H1 (cell line): ENCODE data around the gene SENP7. TPM values are rescaled to one million over a fixed set of nuclear protein-coding genes. Genes with fewer than 3 reads are reported as not detected.
A peak's percentile ranks its signal among the peaks of the same experiment; 100 is the strongest.

Experiments used
- CTCF ChIA-PET: fragments of 300-600 bp; sonication (Branson Sonifier 250); formaldehyde crosslinking; loops from one replicate; lab custom pipeline; 2021; ENCODE audit not compliant: partially characterized antibody; lab: Charles Lee
- POLR2A ChIA-PET: fragments of 300-600 bp; sonication (Branson Sonifier 250); formaldehyde crosslinking; loops from one replicate; lab custom pipeline; 2021; ENCODE audit warnings: inconsistent platforms; ENCODE audit not compliant: partially characterized antibody; lab: Charles Lee
- DNase-seq, 2 experiments: peaks; one replicate each; pipeline versions ENCODE4 v3.0.0 to v3.0.0-alpha.2; 2010 to 2022; ENCODE audit warnings: low spot score in 2 of 2, low read depth in 1 of 2, mixed read lengths in 1 of 2
- FAIRE-seq: peaks from 2 replicates; lab custom pipeline; 2011; peaks lifted over from hg19 to GRCh38; lab: Jason Lieb, UNC
- H2AFZ ChIP-seq: 2 replicates; pipeline ENCODE4 v1.8.1; 2012; ENCODE audit warnings: low read length, inconsistent platforms
- H2AK5ac ChIP-seq: 2 replicates; pipeline ENCODE4 v1.6.1; 2013; ENCODE audit warnings: low read depth, low read length
- H2BK120ac ChIP-seq: replicated peaks from 2 replicates; pipeline ENCODE3; 2013; ENCODE audit warnings: low read depth, low read length, inconsistent platforms
- H2BK12ac ChIP-seq: 2 replicates; pipeline ENCODE4 v1.6.1; 2013; ENCODE audit warnings: low read depth, low read length
- H2BK15ac ChIP-seq: 2 replicates; pipeline ENCODE4 v1.6.1; 2013; ENCODE audit warnings: low read length
- H2BK20ac ChIP-seq: 2 replicates; pipeline ENCODE4 v1.6.1; 2013; ENCODE audit warnings: low read length
- H2BK5ac ChIP-seq: 2 replicates; pipeline ENCODE4 v1.6.1; 2013; ENCODE audit warnings: low read depth, low read length
- H3K14ac ChIP-seq: 2 replicates; pipeline ENCODE4 v1.6.1; 2013; ENCODE audit warnings: inconsistent platforms; ENCODE audit not compliant: insufficient read length
- H3K18ac ChIP-seq: 2 replicates; pipeline ENCODE4 v1.6.1; 2013; ENCODE audit warnings: low read length; ENCODE audit errors: extremely low read depth
- H3K23ac ChIP-seq: 2 replicates; pipeline ENCODE4 v1.6.1; 2013; ENCODE audit warnings: inconsistent platforms; ENCODE audit not compliant: insufficient read length
- H3K23me2 ChIP-seq: 2 replicates; pipeline ENCODE4 v1.6.1; 2013; ENCODE audit warnings: low read depth, low read length
- H3K27ac ChIP-seq: 2 replicates; pipeline ENCODE4 v1.6.1; 2011; ENCODE audit warnings: low read depth, low read length, inconsistent platforms
- H3K27me3 ChIP-seq, 4 experiments: replicated peaks in 1 of 4; 1 replicate in 1 of 4; 2 replicates in 3 of 4; pipeline versions ENCODE4 v1.6.1 to v1.8.1; 2011 to 2013; ENCODE audit warnings: low read length in 3 of 4, mild to moderate bottlenecking in 3 of 4, inconsistent platforms in 2 of 4, mixed read lengths in 2 of 4, moderate library complexity in 1 of 4; ENCODE audit not compliant: control insufficient read depth in 3 of 4, insufficient read depth in 3 of 4; ENCODE audit errors: extremely low read depth in 1 of 4
- H3K36me3 ChIP-seq, 4 experiments: 2 replicates each; pipeline versions ENCODE4 v1.6.1 to v1.8.1; 2011 to 2013; ENCODE audit warnings: mild to moderate bottlenecking in 4 of 4, low read length in 3 of 4, moderate library complexity in 2 of 4, control low read depth in 1 of 4, inconsistent platforms in 1 of 4; ENCODE audit not compliant: insufficient read depth in 4 of 4, control insufficient read depth in 2 of 4
- H3K4ac ChIP-seq: replicated peaks from 2 replicates; pipeline ENCODE3; 2013; ENCODE audit warnings: low read length, low read depth, mixed read lengths, inconsistent platforms; ENCODE audit not compliant: insufficient read length
- H3K4me1 ChIP-seq, 4 experiments: replicated peaks in 1 of 4; 1 replicate in 1 of 4; 2 replicates in 3 of 4; pipeline versions ENCODE4 v1.6.1 to v1.8.1; 2011 to 2013; ENCODE audit warnings: low read length in 3 of 4, inconsistent platforms in 2 of 4, mixed read lengths in 1 of 4; ENCODE audit not compliant: insufficient read depth in 4 of 4, control insufficient read depth in 3 of 4
- H3K4me2 ChIP-seq, 2 experiments: 2 replicates each; pipeline versions ENCODE4 v1.6.1 to v1.8.1; 2011 to 2013; ENCODE audit warnings: low read depth in 2 of 2, low read length in 2 of 2, control low read depth in 1 of 2, inconsistent platforms in 1 of 2, mild to moderate bottlenecking in 1 of 2; ENCODE audit not compliant: insufficient read depth in 1 of 2
- H3K4me3 ChIP-seq, 4 experiments: fragments of 200-600, 300-600 bp in 1 of 4; sonication (generic), shearing (Covaris generic), sonication (Bioruptor Twin) in 1 of 4; 2 replicates each; pipeline versions ENCODE4 v1.5.1 to v1.8.1; 2011 to 2016; ENCODE audit warnings: low read length in 4 of 4, low read depth in 3 of 4, control low read depth in 2 of 4, inconsistent platforms in 2 of 4, mild to moderate bottlenecking in 2 of 4, mixed read lengths in 1 of 4, moderate library complexity in 1 of 4; ENCODE audit not compliant: insufficient read depth in 2 of 4; ENCODE audit errors: extremely low read depth in 1 of 4
- H3K56ac ChIP-seq: replicated peaks from 2 replicates; pipeline ENCODE3; 2013; ENCODE audit warnings: low read depth, mild to moderate bottlenecking, mixed read lengths, low read length, inconsistent platforms; ENCODE audit not compliant: insufficient read length
- H3K79me1 ChIP-seq: 2 replicates; pipeline ENCODE4 v1.6.1; 2013; ENCODE audit warnings: low read depth, low read length, control low read depth
- H3K79me2 ChIP-seq, 2 experiments: 2 replicates each; pipeline versions ENCODE4 v1.6.1 to v1.8.1; 2012 to 2013; ENCODE audit warnings: low read length in 2 of 2, mild to moderate bottlenecking in 2 of 2, inconsistent platforms in 1 of 2; ENCODE audit not compliant: insufficient read depth in 2 of 2, control insufficient read depth in 1 of 2
- H3K9ac ChIP-seq, 4 experiments: replicated peaks in 1 of 4; 1 replicate in 1 of 4; 2 replicates in 3 of 4; pipeline versions ENCODE4 v1.6.1 to v1.8.1; 2011 to 2013; ENCODE audit warnings: low read depth in 3 of 4, low read length in 3 of 4, control low read depth in 2 of 4, mild to moderate bottlenecking in 2 of 4, moderate library complexity in 2 of 4, inconsistent platforms in 1 of 4; ENCODE audit errors: extremely low read depth in 1 of 4
- H3K9me3 ChIP-seq, 2 experiments: 2 replicates each; pipeline versions ENCODE4 v1.6.1 to v1.8.1; 2012 to 2013; ENCODE audit warnings: mild to moderate bottlenecking in 2 of 2, moderate library complexity in 2 of 2, control low read depth in 1 of 2, inconsistent platforms in 1 of 2, low read depth in 1 of 2, low read length in 1 of 2, mixed read lengths in 1 of 2; ENCODE audit not compliant: insufficient read depth in 2 of 2
- H4K20me1 ChIP-seq, 2 experiments: replicated peaks in 1 of 2; 2 replicates each; pipeline versions ENCODE3 to v1.8.1; 2011 to 2013; ENCODE audit warnings: inconsistent platforms in 2 of 2, low read length in 2 of 2, mild to moderate bottlenecking in 1 of 2; ENCODE audit not compliant: insufficient read depth in 2 of 2, control insufficient read depth in 1 of 2
- H4K5ac ChIP-seq: 2 replicates; pipeline ENCODE4 v1.6.1; 2013; ENCODE audit warnings: low read length, low read depth, mixed read lengths, inconsistent platforms; ENCODE audit not compliant: insufficient read length
- H4K8ac ChIP-seq: 2 replicates; pipeline ENCODE4 v1.8.0; 2013; ENCODE audit warnings: mild to moderate bottlenecking, moderate library complexity, low read length, inconsistent platforms; ENCODE audit not compliant: insufficient read depth; ENCODE audit errors: extremely low read depth
- H4K91ac ChIP-seq: replicated peaks from 2 replicates; pipeline ENCODE3; 2013; ENCODE audit warnings: low read length, mixed read lengths, inconsistent platforms; ENCODE audit not compliant: insufficient read length
- ASH2L ChIP-seq: fragments of 200-600, 300-600 bp; sonication (generic); IDR thresholded peaks from one replicate; pipeline ENCODE4 v1.7.1; 2017; ENCODE audit warnings: low read length
- BACH1 ChIP-seq: IDR thresholded peaks from 2 replicates; pipeline ENCODE4 v1.6.1; 2012; ENCODE audit warnings: low read length, improper control_type of control experiment
- EZH2 ChIP-seq: fragments of 200-600 bp; sonication (generic); IDR thresholded peaks from 2 replicates; pipeline ENCODE4 v1.7.1; 2012; ENCODE audit warnings: low read depth, mild to moderate bottlenecking, moderate library complexity, low read length, inconsistent platforms; ENCODE audit not compliant: severe bottlenecking
- HDAC2 ChIP-seq, 2 experiments: fragments of 300-600 bp in 1 of 2; sonication (generic) in 1 of 2; IDR thresholded peaks; 2 replicates each; pipeline ENCODE4 v1.6.1; 2011 to 2012; ENCODE audit warnings: low read depth in 2 of 2, low read length in 2 of 2, mild to moderate bottlenecking in 2 of 2, moderate library complexity in 2 of 2, borderline replicate concordance in 1 of 2, inconsistent platforms in 1 of 2
- TAF1 ChIP-seq: IDR thresholded peaks from 2 replicates; pipeline ENCODE4 v1.6.1; 2011; ENCODE audit warnings: mild to moderate bottlenecking, low read depth, low read length
- WGBS, 2 experiments: shearing (Covaris generic) in 1 of 2; methylation state at CpG; one replicate each; pipeline versions ENCODE4 v1.1.6 to v1.1.7; 2013 to 2015; ENCODE audit warnings: low lambda C conversion rate in 2 of 2, mixed read lengths in 2 of 2, inconsistent platforms in 1 of 2, low coverage in 1 of 2, missing lambda C conversion rate in 1 of 2; ENCODE audit not compliant: insufficient replicate concordance in 2 of 2, insufficient coverage in 1 of 2, insufficient read length in 1 of 2; ENCODE audit errors: extremely low coverage in 1 of 2, missing lambda C conversion rate in 1 of 2; 5-methylcytosine and 5-hydroxymethylcytosine counted together
- polyA plus RNA-seq, 7 experiments: library from polyadenylated mRNA; depleted of rRNA in 3 of 7; stranded (reverse) in 5 of 7; unstranded in 2 of 7; fragments of >200 nt in 5 of 7; fragments of 200-250 nt in 2 of 7; gene quantifications; 1 replicate in 5 of 7; 2 replicates in 1 of 7; 4 replicates in 1 of 7; pipeline versions ENCODE4 v1.2.1 to v1.2.3, GENCODE V29; 2011 to 2013; ENCODE audit warnings: missing spikeins in 2 of 7, mixed read lengths in 2 of 7
- total RNA-seq: library from RNA; stranded (reverse); fragmentation: NEBNext Ultra II Directional; extraction: Animal tissue kit (Norgen Biotek cat#: 25700); gene quantifications from 2 replicates; pipeline ENCODE4 v1.2.1, GENCODE V29; 2021
- TF ChIP-seq, protein P1 (sequence below), 3 experiments: IDR thresholded peaks; 1 replicate in 2 of 3; 2 replicates in 1 of 3; pipeline versions ENCODE4 v1.5.1 to v1.6.1; 2011; ENCODE audit warnings: low read length in 3 of 3, mild to moderate bottlenecking in 3 of 3, inconsistent platforms in 2 of 3, low read depth in 1 of 3, moderate library complexity in 1 of 3; ENCODE audit not compliant: insufficient read depth in 1 of 3; ENCODE audit errors: control extremely low read depth in 1 of 3
- TF ChIP-seq, protein P2 (sequence below): IDR thresholded peaks from 2 replicates; pipeline ENCODE4 v1.6.1; 2012; ENCODE audit warnings: low read length, inconsistent platforms

SENP7 gene
- total and polyA plus RNA-seq, 2 of the 8 experiments (the other 6 are each of a cell fraction or from before 2014, with no cell fraction given), result 2.8 to 7.8 TPM

DNA sequence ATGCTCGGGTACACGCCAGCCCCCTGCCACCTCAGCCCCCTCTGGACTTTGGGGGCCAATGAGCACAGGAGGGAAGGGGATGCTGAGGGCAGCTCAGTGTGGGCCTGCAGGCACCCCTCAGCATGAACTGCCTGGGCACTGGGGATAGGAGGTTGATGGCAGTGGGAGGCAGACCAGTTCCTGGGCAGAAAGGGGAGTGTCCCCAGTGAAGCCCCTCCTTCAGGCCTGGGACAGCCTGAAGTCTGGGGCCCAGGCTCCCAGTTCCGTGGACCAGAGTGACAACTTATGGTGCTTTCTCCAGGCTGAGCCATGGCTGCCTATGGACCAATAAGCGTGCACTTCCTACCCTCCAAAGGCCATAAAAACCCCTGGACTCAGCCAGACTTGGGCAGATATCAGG lies 129.4 kb downstream of the SENP7 start:
- POLR2A ChIA-PET, result no interaction called here
- TF ChIP-seq ASH2L, result no peak
- TF ChIP-seq EZH2, result no peak
- TF ChIP-seq, protein P1, sequence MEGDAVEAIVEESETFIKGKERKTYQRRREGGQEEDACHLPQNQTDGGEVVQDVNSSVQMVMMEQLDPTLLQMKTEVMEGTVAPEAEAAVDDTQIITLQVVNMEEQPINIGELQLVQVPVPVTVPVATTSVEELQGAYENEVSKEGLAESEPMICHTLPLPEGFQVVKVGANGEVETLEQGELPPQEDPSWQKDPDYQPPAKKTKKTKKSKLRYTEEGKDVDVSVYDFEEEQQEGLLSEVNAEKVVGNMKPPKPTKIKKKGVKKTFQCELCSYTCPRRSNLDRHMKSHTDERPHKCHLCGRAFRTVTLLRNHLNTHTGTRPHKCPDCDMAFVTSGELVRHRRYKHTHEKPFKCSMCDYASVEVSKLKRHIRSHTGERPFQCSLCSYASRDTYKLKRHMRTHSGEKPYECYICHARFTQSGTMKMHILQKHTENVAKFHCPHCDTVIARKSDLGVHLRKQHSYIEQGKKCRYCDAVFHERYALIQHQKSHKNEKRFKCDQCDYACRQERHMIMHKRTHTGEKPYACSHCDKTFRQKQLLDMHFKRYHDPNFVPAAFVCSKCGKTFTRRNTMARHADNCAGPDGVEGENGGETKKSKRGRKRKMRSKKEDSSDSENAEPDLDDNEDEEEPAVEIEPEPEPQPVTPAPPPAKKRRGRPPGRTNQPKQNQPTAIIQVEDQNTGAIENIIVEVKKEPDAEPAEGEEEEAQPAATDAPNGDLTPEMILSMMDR (IDR thresholded peaks at IDR 0.05; ENCODE audit: control extremely low read depth in 1 of 3, insufficient read depth in 1 of 3, low read depth in 1 of 3, low read length in 3 of 3), result no peak
- TF ChIP-seq HDAC2 (IDR thresholded peaks at IDR 0.05; ENCODE audit: borderline replicate concordance in 1 of 2, low read depth in 2 of 2, low read length in 2 of 2), result no peak
- no peak for TF ChIP-seq TAF1
- TF ChIP-seq, protein P2, sequence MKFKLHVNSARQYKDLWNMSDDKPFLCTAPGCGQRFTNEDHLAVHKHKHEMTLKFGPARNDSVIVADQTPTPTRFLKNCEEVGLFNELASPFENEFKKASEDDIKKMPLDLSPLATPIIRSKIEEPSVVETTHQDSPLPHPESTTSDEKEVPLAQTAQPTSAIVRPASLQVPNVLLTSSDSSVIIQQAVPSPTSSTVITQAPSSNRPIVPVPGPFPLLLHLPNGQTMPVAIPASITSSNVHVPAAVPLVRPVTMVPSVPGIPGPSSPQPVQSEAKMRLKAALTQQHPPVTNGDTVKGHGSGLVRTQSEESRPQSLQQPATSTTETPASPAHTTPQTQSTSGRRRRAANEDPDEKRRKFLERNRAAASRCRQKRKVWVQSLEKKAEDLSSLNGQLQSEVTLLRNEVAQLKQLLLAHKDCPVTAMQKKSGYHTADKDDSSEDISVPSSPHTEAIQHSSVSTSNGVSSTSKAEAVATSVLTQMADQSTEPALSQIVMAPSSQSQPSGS, result no peak
- no peak for TF ChIP-seq BACH1

More for the DNA sequence above, 129.4 kb downstream of the SENP7 start:
- Histone ChIP-seq H4K8ac (peak overlapping the region; percentile 86), H2BK5ac (no peak overlapping the region; the same call in 1 of the 2 replicates), H2AK5ac (no peak overlapping the region), H3K9ac (no peak overlapping the region), H3K79me2 (no peaks in the 10 kb centered on the region; a peak in 1 of 4 replicates), H3K4me2 (no peak overlapping the region), H3K27me3 (no peaks in the 10 kb centered on the region), H3K4me3 (no peak overlapping the region), H2BK20ac (no peak overlapping the region), H2BK12ac (no peak overlapping the region), H3K36me3 (no peaks in the 10 kb centered on the region), H2AFZ (no peak overlapping the region), H4K91ac (peak overlapping the region; percentile 27), H3K4ac (no peak overlapping the region), H3K27ac (no peak overlapping the region), H3K23ac (no peak overlapping the region), H3K4me1 (peaks cover 0 to 6% (median 4%) of the 10 kb centered on the region in 4 experiments; a peak in 2 of 7 replicates), H3K9me3 (no peaks in the 10 kb centered on the region), H4K5ac (no peak overlapping the region), H3K79me1 (peaks cover 3% of the 10 kb centered on the region; the same call in 1 of the 2 replicates), H2BK120ac (no peak overlapping the region), H3K14ac (no peak overlapping the region), H3K18ac (no peak overlapping the region), H2BK15ac (no peak overlapping the region), H3K23me2 (no peaks in the 10 kb centered on the region), H4K20me1 (peaks cover 0 to 1% of the 10 kb centered on the region in 2 experiments), H3K56ac (no peak overlapping the region)
- peak in 1 of 2 experiments; percentile 48 for DNase-seq
- 87% methylated on average over 4 of the region's 4 CpGs; no CpG with 5 or more reads in 1 of the 2 experiments for WGBS, 2 experiments
- FAIRE-seq, result no peak
- CTCF ChIA-PET, result interaction anchor here (0.6 to 1.6 kb wide), 10 partner anchors 12 to 583 kb away, joined by 3 to 4 read pairs (median 3); no protein-coding TSS in a partner anchor
